Measurements from ENCODE around the gene ZNF646.
A peak's percentile ranks its signal among the peaks of the same experiment; 100 is the strongest.

ZNF646 gene

GRCh38 chr16:31073970-31074813 is at the start of gene ZNF646, which contains the start of gene ZNF668:
Gene ZNF646, plus strand, starts transcription at chr16:31074422. Its CDS starts 1,903 bp downstream, at chr16:31076325.
Gene ZNF668, minus strand, starts transcription at chr16:31074240. Its CDS starts 9,781 bp downstream, at chr16:31064459.
- peak within 1 kb of the TSS; percentile 96 for H3K4me3 ChIP-seq (ENCODE audit: low read depth, low read length)
- peak; percentile 97 for DNase-seq (ENCODE audit: low read depth)

- no peak for DNase-seq (ENCODE audit: low read depth)
- H3K4me3 ChIP-seq (ENCODE audit: low read depth, low read length) = no peak overlapping the region
Observed at GRCh38 chr16:31025339-31025738, 48.9 kb upstream of the ZNF646 start.

GRCh38 chr16:31029272-31029671 is 45.0 kb upstream of the ZNF646 start:
- H3K4me3 ChIP-seq (ENCODE audit: low read depth, low read length) = no peak overlapping the region
- DNase-seq (ENCODE audit: low read depth) = no peak

GRCh38 chr16:31031276-31031675 is 42.9 kb upstream of the ZNF646 start:
- no peak for DNase-seq (ENCODE audit: low read depth)

GRCh38 chr16:31032736-31033708 is 41.2 kb upstream of the ZNF646 start, which contains the start of gene STX4:
Gene STX4, plus strand, starts transcription at chr16:31033558. Its CDS starts 248 bp downstream, at chr16:31033806.
- DNase-seq (ENCODE audit: low read depth) = peak; percentile 84
- H3K4me3 ChIP-seq (ENCODE audit: low read depth, low read length) = peak within 1 kb of the TSS; percentile 98

More at GRCh38 chr16:31031276-31031675, 42.9 kb upstream of the ZNF646 start:
- no peak overlapping the region for H3K4me3 ChIP-seq (ENCODE audit: low read depth, low read length)

- peak; percentile 34 for DNase-seq (ENCODE audit: low read depth)
- H3K4me3 ChIP-seq (ENCODE audit: low read depth, low read length) = peak overlapping the region; percentile 98
Observed at GRCh38 chr16:31033709-31034492, 40.3 kb upstream of the ZNF646 start.

GRCh38 chr16:31036691-31037090 is 37.5 kb upstream of the ZNF646 start:
- DNase-seq (ENCODE audit: low read depth) = no peak
- H3K4me3 ChIP-seq (ENCODE audit: low read depth, low read length) = no peak overlapping the region

GRCh38 chr16:31038993-31039392 is 35.2 kb upstream of the ZNF646 start:
- H3K4me3 ChIP-seq (ENCODE audit: low read depth, low read length) = no peak overlapping the region
- DNase-seq (ENCODE audit: low read depth) = no peak

- no peak for DNase-seq (ENCODE audit: low read depth)
- no peak overlapping the region for H3K4me3 ChIP-seq (ENCODE audit: low read depth, low read length)
Observed at GRCh38 chr16:31042866-31043265, 31.4 kb upstream of the ZNF646 start.

- no peak overlapping the region for H3K4me3 ChIP-seq (ENCODE audit: low read depth, low read length)
- DNase-seq (ENCODE audit: low read depth) = no peak
Observed at GRCh38 chr16:31043352-31043751, 30.9 kb upstream of the ZNF646 start.

GRCh38 chr16:31043898-31044481 is 30.2 kb upstream of the ZNF646 start:
- no peak for DNase-seq (ENCODE audit: low read depth)
- no peak overlapping the region for H3K4me3 ChIP-seq (ENCODE audit: low read depth, low read length)

- no peak overlapping the region for H3K4me3 ChIP-seq (ENCODE audit: low read depth, low read length)
- no peak for DNase-seq (ENCODE audit: low read depth)
Observed at GRCh38 chr16:31050280-31051030, 23.8 kb upstream of the ZNF646 start.

- peak; percentile 88 for DNase-seq (ENCODE audit: low read depth)
- no peak overlapping the region for H3K4me3 ChIP-seq (ENCODE audit: low read depth, low read length)
Observed at GRCh38 chr16:31052114-31052513, 22.1 kb upstream of the ZNF646 start.

- no peak for DNase-seq (ENCODE audit: low read depth)
- no peak overlapping the region for H3K4me3 ChIP-seq (ENCODE audit: low read depth, low read length)
Observed at GRCh38 chr16:31055613-31056012, 18.6 kb upstream of the ZNF646 start.

GRCh38 chr16:31061126-31061812 is 13.0 kb upstream of the ZNF646 start:
- H3K4me3 ChIP-seq (ENCODE audit: low read depth, low read length) = no peak overlapping the region
- no peak for DNase-seq (ENCODE audit: low read depth)

- no peak for DNase-seq (ENCODE audit: low read depth)
- no peak overlapping the region for H3K4me3 ChIP-seq (ENCODE audit: low read depth, low read length)
Observed at GRCh38 chr16:31061813-31062440, 12.3 kb upstream of the ZNF646 start.

- DNase-seq (ENCODE audit: low read depth) = no peak
- H3K4me3 ChIP-seq (ENCODE audit: low read depth, low read length) = no peak overlapping the region
Observed at GRCh38 chr16:31063495-31063842, 10.8 kb upstream of the ZNF646 start.
